DMS153 (cell line): ENCODE results near the gene VTI1A.
A peak's percentile ranks its signal among the peaks of the same experiment; 100 is the strongest.
"Not testable (repeated sequence)": the region's sequence is repeated elsewhere in the genome, so short reads cannot be mapped to it uniquely, and the experiment has no call there.

Source experiments
- DNase-seq: peaks from one replicate; lab custom pipeline; 2025; lab: John Stamatoyannopoulos, UW

Gene VTI1A

DNA sequence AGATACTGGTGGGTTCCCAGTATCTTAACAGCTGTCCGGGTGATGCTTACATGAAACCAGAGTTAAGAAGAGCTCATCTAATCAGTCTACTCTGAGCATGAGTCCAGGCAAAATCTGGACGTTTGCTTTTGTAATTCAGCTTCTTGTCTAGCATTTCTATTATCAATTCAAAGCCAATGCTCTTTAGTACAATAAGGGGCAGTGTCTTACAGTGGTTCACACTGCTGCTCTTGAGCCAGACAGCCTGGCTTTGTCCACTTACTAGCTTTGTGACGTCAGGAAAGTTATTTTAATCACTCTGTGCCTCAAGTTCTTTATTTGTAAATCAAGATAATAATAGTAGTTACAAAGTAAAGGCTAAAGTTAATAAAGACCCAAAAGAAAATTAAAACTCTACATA, 275.7 kb downstream of the VTI1A start:
- no peak for DNase-seq

DNA sequence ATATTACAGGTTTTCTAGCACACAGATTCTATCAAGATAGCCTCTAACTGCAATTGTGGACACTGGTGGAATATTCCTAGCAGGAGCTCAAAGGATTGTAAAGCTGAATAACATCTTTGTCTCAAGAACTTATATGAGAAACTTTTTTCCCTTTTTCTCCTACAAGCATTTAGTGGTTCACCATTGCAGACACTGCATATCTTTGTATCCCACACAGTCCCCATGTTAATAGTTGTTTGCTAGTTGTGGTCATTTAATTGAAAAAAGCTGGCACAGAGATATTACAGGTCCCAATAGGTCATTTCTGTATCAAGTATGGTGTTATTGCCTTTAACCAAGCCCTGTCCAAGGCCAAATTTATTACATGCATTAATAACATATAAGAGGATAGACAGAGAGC, 276.9 kb downstream of the VTI1A start:
- no peak for DNase-seq

DNA sequence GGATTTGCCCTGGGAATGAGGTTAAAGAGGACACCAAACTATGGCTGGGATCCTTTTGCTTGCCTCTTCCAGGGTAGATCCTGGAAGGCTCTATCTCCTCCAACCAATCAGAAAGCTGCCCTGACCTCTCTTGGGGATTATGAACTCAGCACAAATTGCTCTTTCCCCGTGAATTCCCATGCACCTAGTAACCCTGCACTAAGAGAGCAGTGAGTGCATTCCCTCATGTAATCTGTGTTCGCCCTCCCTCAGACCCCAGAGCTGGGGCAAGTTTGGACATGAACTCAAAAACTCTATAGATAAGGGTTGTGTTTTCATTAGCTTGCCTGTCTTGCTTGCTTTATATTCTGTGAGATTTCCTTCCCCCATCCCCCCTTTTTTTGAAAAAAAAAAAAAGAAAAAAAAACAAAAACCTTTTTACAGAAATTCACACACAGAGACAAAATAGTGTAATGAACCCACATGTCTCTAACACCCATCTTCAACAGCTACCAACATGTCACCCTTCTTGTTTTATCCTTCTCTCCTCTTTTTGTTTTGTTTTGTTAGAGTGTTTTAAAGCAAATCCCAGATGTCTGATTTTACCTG, 277.5 kb downstream of the VTI1A start:
- no peak for DNase-seq

DNA sequence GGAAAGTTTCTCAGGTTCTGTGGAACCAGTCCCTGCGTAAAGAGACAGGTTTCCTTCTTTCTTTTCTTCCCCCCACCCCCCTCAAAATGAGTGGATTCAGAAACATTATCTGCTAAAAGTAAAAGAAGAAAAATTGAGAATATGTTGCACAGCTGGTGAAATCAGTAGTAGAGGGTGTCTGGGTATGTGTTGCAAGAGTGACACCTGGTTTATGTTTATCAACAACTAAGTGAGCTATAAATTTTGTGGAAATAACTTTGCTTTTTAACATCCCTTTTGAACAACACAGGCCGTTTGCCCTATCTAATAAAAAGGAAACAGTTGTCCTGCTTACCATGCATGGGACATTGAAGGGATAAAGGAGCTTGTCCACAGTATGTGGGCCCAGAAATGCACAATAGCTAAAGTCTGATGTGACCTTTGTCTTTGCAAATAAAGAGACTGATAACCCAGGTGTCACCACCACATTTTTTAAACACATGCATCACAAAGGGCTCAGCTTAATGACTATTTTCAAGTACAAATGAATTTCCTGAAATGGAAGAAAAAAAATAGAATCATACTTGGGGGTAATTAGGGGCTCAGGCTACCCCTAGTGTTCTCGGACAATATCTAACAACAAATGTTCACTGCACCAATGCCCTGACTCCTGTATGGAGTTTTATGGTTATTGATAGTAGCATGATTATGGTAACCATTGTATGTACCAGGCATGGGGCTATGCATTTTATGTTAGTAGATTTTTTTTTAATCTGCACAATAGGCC, 281.3 kb downstream of the VTI1A start:
- DNase-seq = no peak

DNA sequence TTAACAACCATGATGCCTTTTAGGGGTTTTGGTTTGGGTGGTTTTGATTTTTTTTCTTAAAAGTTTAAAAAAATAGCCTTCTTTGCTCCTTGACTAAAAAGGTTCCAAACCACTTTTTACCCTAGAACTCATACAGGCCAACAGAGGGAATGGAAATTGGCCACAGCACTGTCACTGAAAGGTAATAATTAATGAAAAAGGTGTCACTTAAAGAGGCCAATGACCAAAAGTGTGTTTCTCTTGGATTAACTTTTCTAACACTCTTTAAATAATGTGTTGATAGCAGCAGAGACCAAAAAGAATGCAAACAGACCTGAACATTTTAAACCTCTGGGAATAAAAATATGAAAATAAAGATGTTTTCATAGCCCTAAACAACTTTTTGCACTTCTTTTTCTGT, 282.0 kb downstream of the VTI1A start:
- no peak for DNase-seq

GRCh38 chr10:112731450-112731849, 284.4 kb downstream of the VTI1A start:
- not testable (repeated sequence) for DNase-seq

DNA sequence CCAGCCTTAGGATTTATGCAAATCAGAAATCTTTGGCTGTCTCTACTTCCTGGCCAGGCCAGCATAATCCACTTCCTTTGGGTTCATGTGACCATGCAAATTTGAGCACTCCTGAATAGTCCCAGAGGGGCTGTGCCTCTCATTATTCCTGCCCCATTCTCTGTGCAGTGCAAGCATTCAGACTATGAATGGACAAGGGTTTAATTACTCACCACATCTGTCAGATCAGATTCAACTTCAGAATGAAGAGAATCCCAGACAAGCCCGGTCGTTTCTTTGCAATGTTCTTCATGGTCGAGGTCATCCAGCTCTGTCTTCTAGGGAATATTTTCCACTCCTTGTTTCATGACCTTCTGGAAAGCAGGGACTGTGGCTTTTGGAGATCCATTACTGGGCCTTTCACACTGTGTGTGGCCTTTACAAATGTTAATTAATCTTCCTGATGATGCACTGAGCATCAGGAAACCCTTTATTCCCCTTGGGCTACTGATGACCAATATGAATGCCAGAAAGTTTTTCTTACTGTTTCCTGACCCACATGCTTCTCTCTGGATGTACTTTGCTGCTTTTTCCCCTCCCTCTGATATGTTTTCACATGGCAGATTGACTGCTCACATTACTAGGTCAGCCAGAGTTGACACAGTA, 285.4 kb downstream of the VTI1A start:
- DNase-seq = peak; percentile 58

- DNase-seq = no peak
Observed at GRCh38 chr10:112735041-112735695, 288.2 kb downstream of the VTI1A start.

DNA sequence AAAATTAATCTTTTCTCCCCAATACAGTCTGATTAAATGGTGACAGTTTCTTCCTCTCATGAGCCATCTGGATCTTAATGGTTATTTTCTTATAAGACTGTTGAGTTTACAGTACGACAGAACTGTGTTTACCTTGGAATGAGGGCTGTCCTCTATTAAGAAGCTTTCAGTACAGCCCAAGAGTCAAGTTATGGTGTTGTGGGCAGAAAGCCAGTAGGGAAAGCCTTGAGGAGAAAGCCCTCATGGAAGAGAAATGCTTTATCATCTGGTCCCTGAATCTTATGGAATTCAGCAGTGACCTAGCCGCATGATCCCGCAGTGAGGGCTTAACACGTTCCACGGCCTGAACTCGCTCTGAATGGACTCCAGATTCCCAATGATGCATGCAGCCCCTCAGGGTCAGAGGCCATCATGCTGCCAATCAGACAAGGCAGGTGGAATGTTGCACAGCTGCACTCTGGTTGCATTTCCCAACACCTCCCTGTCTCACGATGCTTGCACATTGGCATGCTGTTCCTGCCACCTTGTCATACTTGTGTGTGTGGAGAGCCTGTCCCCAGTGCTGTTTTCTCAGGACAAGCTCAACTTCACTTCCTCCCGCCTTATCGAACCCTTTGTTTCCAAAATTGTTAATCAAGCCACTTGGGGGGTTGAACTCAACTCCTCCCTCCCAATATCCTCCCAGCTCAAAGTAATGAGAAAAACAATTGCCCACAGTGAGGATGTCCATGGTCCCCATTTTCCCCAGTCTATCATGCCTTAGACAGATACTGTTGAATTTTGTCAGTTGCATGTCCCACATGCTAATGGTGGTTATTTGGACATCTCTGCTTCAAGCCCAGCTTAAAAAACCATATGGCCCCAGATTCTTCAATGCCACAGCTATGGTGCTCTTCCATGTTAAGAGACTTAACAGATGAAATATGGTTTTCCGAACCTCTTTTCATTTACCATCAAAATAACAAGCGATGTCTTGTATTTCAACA, 291.9 kb downstream of the VTI1A start:
- no peak for DNase-seq

- DNase-seq = no peak
Observed at GRCh38 chr10:112739592-112740353, 292.8 kb downstream of the VTI1A start.

GRCh38 chr10:112741830-112742402, 294.9 kb downstream of the VTI1A start:
- DNase-seq = peak; percentile 62

GRCh38 chr10:112744181-112745096, 297.4 kb downstream of the VTI1A start:
- no peak for DNase-seq

DNA sequence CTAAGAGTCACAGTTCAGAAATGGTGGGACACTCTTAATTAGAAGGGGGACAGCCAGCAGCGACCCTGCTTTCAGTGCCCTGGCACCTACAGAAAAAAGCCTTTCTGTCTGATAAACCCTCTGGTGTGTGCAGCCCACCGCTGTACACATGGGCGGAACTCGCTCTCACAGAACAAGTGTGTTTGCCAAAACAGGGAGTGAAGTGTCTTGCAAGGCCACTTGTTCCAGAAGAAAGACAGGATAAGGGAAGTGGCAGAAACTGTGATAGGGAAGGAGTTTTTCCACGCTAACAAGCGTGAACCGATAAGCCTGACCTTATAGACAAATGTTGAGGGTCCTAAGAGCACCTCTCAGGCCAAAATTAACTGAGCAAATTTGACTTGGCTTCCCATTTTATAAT, 299.3 kb downstream of the VTI1A start:
- no peak for DNase-seq

- DNase-seq = no peak
Observed at GRCh38 chr10:112750427-112751167, 303.6 kb downstream of the VTI1A start.

- DNase-seq = no peak
Observed at GRCh38 chr10:112751651-112752050, 304.6 kb downstream of the VTI1A start.

DNA sequence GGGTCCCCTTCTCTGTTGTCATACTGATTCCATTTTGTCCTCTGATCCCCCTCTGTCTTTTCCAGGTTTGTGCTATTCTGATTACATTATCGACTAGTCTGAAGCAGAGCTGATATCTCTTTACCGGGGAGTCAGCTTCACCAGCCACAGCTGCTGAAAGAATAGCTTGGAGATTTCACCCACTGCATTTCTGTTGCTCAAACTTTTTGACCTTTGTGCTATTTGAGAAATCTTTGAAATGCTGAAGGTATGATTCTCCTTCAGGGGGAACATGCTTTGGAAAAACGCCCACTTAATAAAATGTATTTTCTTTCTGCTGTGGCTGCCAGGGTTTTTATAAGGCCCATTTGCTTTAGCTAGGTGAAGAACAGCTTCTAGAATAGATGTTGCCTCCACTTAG, 305.3 kb downstream of the VTI1A start:
- DNase-seq = no peak

- no peak for DNase-seq
Observed at GRCh38 chr10:112753961-112754411, 307.0 kb downstream of the VTI1A start.

DNA sequence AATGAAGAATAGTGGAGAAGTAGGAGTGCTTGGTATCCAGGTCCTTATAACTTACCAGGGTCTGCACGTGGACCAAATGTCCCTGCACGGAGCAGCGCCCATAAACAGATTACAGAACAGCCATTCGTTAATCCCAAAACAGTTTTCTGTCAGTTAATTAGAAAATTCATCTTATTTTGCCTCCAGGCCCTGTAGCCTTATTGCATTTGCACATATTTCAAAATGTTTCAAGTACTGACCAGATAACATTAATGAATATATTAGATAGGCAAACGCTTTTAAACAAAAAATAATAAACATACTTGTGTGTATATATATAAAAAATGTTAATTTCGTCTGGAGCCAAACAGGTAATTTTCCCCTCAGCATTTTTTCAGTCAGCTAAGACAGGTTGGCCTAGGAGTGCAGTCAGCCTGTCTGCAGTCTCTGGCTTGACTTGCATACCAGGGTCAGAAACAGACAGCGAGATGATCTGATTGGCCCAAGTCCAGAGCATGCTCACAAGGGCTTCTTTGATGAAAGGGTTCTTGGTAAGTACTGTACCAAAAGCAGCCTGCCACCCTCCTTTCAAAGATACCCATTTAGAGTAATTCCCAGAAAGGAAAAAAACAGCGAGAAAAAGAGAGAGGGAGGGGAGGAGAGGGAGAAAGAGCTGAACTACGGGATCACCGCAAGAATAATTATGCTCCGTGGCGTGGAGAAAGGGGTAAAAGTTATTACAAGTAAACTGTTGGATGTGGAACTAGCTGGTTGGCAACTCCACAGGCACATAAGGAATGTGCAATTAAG, 308.6 kb downstream of the VTI1A start:
- DNase-seq = no peak
